GM10248 (cell line): ENCODE results near the gene FBXO31.

ENCODE experiments used
- CTCF ChIA-PET: fragments of 300-600 bp; sonication (Branson Sonifier 250); formaldehyde crosslinking; extraction: SDS; loops from one replicate; lab custom pipeline; 2021; ENCODE audit warnings: antibody characterized with exemption; lab: Yijun Ruan, JAX
- POLR2A ChIA-PET: fragments of 350-650 bp; sonication (Branson Sonifier 250); formaldehyde crosslinking; extraction: SDS; loops from one replicate; lab custom pipeline; 2020; ENCODE audit warnings: antibody characterized with exemption; lab: Yijun Ruan, JAX
- DNase-seq: peaks from one replicate; pipeline ENCODE4 v3.0.0; 2012; ENCODE audit errors: extremely low spot score
- CTCF ChIP-seq: IDR thresholded peaks from 2 replicates; pipeline ENCODE4 v1.5.1; 2012; ENCODE audit warnings: mild to moderate bottlenecking, low read depth; ENCODE audit errors: extremely low read depth, missing control alignments, control extremely low read depth

The FBXO31 gene

GRCh38 chr16:87383505-87384161 lies at the start of gene FBXO31:
Gene FBXO31, minus strand, starts transcription at chr16:87383776. Its CDS starts 32 bp downstream, at chr16:87383744.
- DNase-seq = peak; percentile 87
- CTCF ChIA-PET = interaction anchor here (1.0 to 2.2 kb wide), 4 partner anchors 11 to 251 kb away, joined by 3 to 19 read pairs (median 5); no protein-coding TSS in a partner anchor
- TF ChIP-seq CTCF = no peak
- POLR2A ChIA-PET = interaction anchor here (0.6 to 2.6 kb wide), 5 partner anchors 9 to 67 kb away, joined by 3 to 20 read pairs (median 4); partner anchors contain the start of genes C16orf95 and MAP1LC3B

GRCh38 chr16:87432330-87432915 lies 48.8 kb upstream of the FBXO31 start:
- no peak for TF ChIP-seq CTCF
- ChIA-PET POLR2A (no interaction called here), CTCF (interaction anchor here (1.2 kb wide), 1 partner anchor 31 kb away, joined by 4 read pairs; no protein-coding TSS in a partner anchor)
- no peak for DNase-seq

GRCh38 chr16:87431926-87432325 lies 48.4 kb upstream of the FBXO31 start:
- ChIA-PET CTCF (no interaction called here), POLR2A (no interaction called here)
- TF ChIP-seq CTCF = no peak
- no peak for DNase-seq

- ChIA-PET CTCF (no interaction called here), POLR2A (no interaction called here)
- TF ChIP-seq CTCF = no peak
- no peak for DNase-seq
Observed at GRCh38 chr16:87426423-87427215, 43.0 kb upstream of the FBXO31 start.

- ChIA-PET CTCF (interaction anchor here (0.9 kb wide), 1 partner anchor 9 kb away, joined by 3 read pairs; no protein-coding TSS in a partner anchor), POLR2A (no interaction called here)
- no peak for DNase-seq
- no peak for TF ChIP-seq CTCF
Observed at GRCh38 chr16:87425941-87426340, 42.4 kb upstream of the FBXO31 start.

GRCh38 chr16:87424266-87424665 lies 40.7 kb upstream of the FBXO31 start:
- ChIA-PET CTCF (interaction anchor here (1.6 kb wide), 1 partner anchor 14 kb away, joined by 3 read pairs; no protein-coding TSS in a partner anchor), POLR2A (no interaction called here)
- TF ChIP-seq CTCF = no peak
- no peak for DNase-seq
